Ramos (cell line): ENCODE data around the gene ZBTB1.
"Not testable (repeated sequence)": the region's sequence is repeated elsewhere in the genome, so short reads cannot be mapped to it uniquely, and the experiment has no call there.

ENCODE experiments used
- in situ Hi-C: fragments of 300-500 bp; cut with MboI; formaldehyde crosslinking; loops from one replicate; pipeline ENCODE4 v1.14.3; 2022; ENCODE audit warnings: low sequenced_read_pairs; ENCODE audit not compliant: unreplicated experiment

Gene ZBTB1

DNA sequence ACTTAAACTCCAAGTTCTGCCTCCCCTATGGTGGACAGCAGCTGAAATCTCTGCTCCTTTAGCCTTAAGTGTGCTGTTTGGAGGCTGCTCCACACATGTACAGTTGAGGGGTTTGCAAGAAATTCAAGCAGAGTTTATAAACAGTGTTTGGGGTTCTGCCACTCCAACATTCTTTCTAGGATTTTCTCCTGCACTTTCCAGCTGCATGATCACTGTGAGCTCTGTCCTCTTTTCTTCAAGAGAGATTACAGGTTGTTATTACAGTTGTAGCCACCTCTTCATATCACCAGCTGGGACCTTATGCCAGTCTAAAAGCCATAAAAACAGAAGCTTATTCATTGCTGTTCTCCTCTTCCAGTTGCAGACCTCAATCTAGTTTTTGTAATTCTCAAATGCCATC lies 9.3 kb upstream of the ZBTB1 start:
- in situ Hi-C loops, result no loop called here

- in situ Hi-C loops, result no loop called here
These were observed 7.8 kb upstream of the ZBTB1 start for GRCh38 chr14:64496764-64497163.

GRCh38 chr14:64500088-64500487 lies 4.5 kb upstream of the ZBTB1 start:
- in situ Hi-C loops, result no loop called here

DNA sequence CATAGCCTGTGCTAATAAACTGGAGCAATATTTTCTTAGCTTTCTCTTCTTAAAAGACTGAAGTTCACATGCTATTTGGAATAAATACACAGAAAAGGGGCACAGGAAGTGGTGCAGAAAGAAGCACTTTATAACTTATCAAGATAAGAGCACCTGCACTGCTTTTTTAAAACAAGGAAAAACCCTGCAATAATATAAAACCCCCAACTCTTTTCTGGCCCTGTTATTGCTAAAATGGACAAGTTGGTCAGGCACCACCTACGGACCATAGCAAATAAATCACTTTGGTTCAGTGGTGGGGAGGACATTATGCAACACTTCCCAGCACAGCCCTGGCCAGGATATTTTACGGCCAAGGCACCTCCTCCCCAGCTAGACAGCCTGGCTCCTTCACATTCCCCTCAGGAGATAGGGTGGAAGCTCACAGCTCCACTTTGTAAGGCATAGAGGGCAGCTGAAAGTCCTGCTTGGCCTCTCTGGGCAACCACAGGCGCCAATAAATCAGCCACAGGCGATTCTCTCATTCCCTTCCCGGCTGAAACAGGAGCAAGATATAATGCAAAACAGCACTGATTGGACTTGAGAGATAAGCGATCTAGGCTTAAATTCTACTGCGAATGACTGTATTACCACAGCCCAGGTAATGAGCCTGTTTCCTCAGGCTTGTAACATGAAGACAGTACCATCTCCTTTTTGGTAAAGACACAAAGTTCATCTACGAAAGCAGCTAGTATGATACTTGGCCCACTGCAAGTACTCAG lies 3.0 kb upstream of the ZBTB1 start:
- in situ Hi-C loops, result no loop called here

- in situ Hi-C loops, result no loop called here
These were observed 2.1 kb upstream of the ZBTB1 start for GRCh38 chr14:64502456-64502855.

DNA sequence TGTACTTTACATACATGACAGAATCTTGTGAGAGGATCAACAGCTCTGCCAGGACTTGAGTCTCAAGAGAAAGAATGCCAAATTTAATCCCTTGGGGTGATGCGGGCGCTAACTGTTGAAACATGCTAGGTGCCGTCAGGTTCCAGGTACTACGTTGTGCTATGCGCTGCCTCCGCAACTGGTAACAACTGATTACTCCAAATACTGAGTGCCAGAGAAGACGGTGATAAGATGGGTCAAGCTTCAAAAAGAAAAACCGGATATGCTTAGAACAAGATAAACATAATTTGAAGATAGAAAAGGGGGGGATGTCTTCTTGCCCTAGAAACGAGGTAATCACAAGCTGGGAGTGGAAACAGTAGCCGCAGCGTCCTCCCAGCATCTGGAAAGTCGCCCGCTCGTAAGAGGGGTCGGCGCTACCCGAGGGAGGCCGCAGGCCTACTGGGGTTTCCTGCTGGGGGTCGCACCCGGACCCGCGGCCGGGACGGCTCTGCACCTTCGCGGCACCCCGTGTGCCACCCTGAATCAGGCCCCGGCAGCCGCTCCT lies 1.6 kb upstream of the ZBTB1 start:
- in situ Hi-C loops, result no loop called here

- in situ Hi-C loops, result no loop called here
These were observed 898 bp upstream of the ZBTB1 start, which contains the start of gene ZBTB25 for GRCh38 chr14:64503434-64504309. Gene ZBTB25, minus strand, starts transcription at chr14:64503838. Its CDS starts 13,305 bp downstream, at chr14:64490533.

- in situ Hi-C loops, result no loop called here
These were observed 576 bp downstream of the ZBTB1 start for GRCh38 chr14:64504897-64505794.

DNA sequence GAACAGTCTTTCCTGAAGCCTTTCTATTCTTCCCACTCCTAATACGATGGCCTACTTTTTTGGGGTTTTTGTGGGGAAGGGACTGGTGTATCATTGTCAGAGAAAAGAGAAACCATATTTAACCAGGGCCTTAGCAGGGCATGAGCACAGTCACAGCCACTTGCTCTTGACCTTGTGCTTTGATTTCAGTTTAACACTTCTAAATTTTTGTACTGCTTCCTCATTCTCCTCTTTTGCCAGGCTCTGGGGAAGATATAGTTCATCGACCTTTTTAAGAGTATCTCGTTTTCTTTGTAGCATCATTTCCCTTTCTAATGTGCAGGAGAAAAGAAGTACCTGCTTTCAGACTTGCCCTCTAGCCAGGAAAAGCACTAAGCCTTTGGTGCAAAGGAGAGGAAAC lies 2.2 kb downstream of the ZBTB1 start:
- in situ Hi-C loops, result no loop called here

DNA sequence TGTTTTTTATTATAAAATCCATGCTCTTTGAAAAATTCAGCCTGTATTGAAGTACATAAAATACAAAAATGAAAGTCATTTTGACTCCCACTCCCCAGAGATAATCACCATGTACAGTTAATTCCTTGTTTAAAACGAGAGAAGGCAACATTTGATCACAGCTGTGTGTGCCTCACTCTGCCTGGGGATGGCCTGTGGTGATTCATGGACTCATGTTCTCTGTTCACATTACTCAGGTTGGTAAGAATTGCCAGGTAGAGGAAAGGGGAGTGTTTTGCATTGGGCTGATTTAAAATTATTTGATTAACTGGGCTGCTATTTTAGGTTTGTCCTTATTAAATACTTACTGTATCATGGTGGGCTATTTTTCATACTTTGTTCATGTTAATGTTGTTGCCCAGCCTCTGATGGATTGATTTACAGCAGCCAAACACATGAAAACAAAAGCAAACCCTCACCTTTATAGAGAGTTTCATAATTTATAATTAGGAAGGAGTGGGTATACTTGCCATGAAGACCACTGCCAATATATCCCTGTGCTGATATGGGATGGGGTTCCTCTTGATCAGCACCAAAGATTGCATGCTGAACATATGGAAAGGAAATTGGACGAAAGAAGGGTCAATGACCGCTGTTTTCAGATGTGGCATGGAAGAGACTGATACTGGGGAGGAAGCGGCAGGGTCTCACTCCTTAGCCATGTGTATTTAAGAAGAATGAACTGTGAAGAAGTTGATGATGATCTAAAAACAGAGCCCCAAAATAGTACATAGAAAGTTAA lies 3.0 kb downstream of the ZBTB1 start:
- in situ Hi-C loops, result no loop called here

DNA sequence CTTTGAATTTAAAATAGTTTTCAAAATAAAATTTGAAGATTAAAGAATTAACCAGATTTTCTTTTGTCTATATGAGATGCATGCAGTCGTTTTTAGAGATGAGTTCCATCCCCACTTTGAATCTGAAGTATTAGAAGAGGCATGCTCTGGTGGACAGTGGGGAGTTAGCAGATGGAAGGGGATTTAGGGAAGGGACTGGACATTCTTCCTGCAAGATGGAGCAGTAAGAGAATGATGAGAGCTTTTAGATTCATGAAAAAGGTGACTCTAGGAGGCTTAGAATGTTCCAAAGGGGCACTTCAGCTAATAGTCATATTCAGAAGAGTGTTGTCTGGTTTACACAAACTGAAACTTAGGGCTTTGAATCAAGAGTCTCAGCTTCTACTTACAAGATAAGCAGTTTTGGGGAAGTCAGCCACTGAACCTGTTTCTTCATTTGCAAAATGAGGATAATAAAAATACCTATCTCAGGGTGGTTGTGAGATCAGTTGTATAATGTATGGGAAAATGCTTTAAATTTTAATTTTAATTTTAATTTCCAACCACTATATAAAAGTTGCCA lies 3.7 kb downstream of the ZBTB1 start:
- in situ Hi-C loops, result no loop called here

DNA sequence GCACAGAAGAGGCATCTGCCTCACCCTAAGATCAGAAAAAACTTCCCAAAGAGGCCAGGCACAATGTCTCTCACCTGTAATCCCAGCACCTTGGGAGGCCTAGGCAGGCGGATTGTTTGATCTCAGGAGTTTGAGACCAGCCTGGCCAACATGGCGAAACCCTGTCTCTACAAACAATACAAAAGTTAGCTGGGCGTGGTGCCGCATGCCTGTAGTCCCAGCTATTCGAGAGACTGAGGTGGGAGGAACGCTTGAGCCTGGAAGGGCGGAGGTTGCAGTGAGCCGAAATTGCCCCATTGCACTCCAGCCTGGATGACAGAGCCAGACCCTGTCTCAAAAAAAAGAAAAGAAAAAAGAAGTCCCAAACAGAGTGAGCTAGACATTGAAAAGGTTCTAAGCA lies 4.5 kb downstream of the ZBTB1 start:
- in situ Hi-C loops, result no loop called here

DNA sequence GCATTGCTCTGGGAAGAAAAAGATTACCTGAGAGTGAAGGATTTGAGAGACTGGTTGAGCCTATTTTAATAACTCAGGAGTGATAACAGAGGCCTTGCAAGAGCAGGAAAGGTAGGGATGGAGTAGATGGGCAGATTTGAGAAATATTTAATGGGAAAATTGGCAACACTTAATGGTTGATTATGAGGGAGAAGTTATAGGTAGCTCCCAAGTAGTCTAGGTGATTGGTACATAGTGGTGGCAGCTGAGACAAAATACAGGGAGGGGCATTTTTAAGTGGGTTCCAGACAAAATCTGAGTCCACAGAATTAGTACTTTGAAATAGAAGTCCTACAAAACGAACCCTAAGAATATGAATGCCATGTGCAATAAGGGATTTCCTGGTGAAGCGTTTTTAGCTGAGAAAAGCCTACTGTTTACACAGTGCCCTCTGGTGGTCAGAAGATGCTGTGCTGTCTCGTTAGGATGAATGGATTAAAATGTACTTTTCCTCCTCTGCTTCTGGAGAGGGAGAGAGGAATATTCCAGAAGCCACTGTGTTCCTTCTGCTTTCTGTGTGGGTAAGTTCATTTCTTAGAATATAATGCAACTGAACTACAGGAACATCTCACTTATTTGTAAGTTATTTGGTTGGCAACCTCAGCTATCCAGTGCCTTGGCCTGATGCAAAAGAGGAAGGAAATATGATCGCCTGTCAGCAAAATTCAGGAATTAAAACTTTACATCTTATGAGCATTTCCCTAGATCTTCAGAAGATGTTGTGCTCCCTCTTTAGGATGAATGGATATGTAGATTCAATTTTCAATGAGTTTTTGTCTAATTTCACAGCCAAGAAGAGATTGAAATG lies 6.5 kb downstream of the ZBTB1 start:
- in situ Hi-C loops, result no loop called here

DNA sequence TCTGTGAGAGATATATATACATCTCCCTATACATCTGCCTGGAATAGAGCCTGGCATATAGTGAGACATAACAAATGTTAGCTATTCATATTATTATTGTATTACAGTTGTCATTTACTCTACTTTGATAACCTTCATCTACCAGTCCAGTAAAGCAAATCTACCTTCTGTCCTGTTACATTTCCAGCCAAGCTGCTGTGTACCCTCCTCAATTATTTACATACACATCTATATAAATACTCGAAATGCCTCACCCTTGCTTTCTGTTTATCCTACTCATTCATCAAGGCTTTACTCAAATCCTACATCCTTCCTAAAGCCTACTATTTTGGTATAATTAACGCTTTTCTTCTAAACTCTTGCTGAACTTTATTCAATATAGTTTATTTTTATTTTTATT lies 8.7 kb downstream of the ZBTB1 start:
- in situ Hi-C loops, result no loop called here

DNA sequence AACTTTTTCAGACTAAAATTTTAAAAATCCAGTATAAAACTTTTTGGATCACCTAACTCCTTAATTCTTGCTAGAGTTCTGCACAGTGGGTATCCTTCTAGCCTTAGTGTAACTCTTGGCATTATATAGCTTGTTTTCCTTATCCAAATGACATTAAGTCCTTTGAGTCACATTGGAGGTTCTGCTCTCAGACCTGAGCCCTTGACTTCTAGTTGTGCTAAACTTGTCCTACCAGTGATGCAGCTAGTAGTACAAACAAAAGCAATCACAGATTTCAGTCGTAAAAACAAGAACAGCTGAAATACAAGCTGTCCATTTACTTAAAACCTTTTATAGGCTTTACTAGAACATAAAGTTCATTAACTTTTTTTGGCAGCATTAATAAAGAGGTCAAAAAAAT lies 10.5 kb downstream of the ZBTB1 start:
- in situ Hi-C loops, result no loop called here

DNA sequence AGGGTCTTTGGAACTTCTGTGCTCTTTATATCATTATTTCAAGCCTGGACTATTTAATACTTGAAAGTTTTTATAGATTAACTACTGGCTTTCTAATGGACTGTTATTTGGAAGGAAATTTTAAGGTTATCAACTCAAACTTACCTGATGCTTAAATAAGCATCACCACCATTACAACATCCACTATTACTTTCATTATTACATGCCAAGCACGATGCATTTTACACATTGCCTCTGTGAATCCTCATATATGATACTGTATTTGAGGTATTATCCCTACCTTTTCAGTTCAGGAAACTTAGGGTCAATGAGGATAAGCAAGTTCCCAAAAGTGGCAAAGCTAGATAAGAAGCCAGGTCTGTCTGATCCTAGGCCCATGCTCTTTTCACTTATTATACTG lies 12.4 kb downstream of the ZBTB1 start:
- in situ Hi-C loops, result no loop called here

DNA sequence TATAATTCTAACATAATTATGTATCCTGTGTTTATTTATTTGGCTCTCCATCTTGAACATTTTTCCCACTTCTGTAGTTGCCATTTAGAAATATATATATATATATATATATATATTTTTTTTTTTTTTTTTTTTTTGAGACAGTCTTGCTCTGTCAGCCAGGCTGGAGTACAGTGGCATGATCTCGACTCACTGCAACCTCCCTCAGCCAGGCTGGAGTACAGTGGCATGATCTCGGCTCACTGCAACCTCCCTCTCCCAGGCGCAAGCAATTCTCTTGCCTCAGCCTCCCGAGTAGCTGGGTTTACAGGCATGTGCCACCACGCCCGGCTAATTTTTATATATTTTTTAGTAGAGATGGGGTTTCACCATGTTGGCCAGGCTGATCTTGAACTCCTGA lies 13.1 kb downstream of the ZBTB1 start:
- in situ Hi-C loops, result not testable (repeated sequence)

DNA sequence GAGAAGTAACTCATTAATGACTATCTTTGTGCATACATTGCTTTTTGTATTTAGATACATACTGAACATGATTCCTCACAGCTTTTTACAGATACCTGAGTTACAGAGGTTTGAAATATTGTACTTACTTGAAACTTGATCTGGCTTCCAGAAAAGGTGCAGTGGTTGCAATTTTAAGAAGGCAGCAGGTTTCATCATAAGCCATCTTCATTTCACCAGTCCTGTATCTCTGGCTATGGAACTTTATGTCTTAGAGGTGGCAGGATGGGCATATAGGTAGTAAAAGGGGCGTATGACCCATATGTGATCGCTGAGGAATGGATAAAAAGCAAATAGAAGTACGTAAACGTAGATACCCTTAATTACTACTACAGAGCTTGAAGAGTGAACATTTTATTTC lies 13.7 kb downstream of the ZBTB1 start:
- in situ Hi-C loops, result no loop called here
